ENCODE measurements around the gene SLC13A4.

SLC13A4 gene

GRCh38 chr7:135683609-135684008 lies 44.4 kb downstream of the SLC13A4 start:
- Histone ChIP-seq H3K9me3 (ENCODE audit: control insufficient read depth, low read length) (no peaks in the 10 kb centered on the region), H3K4me3 (ENCODE audit: low read depth, low read length) (no peak overlapping the region), H2AFZ (no peak overlapping the region), H3K27ac (no peak overlapping the region), H3K36me3 (ENCODE audit: control insufficient read depth, insufficient read depth, low read length) (no peaks in the 10 kb centered on the region), H3K27me3 (ENCODE audit: control insufficient read depth, insufficient read depth, low read length) (no peaks in the 10 kb centered on the region), H3K4me2 (ENCODE audit: low read length) (no peak overlapping the region), H3K9ac (no peak overlapping the region), H3K79me2 (no peaks in the 10 kb centered on the region), H3K4me1 (no peaks in the 10 kb centered on the region)
- TF ChIP-seq CTCF (IDR thresholded peaks at IDR 0.05) = no peak

GRCh38 chr7:135682191-135682590 lies 45.8 kb downstream of the SLC13A4 start:
- Histone ChIP-seq H3K79me2 (no peaks in the 10 kb centered on the region), H2AFZ (no peak overlapping the region), H3K4me3 (ENCODE audit: low read depth, low read length) (no peak overlapping the region), H3K27ac (no peak overlapping the region), H3K27me3 (ENCODE audit: control insufficient read depth, insufficient read depth, low read length) (no peaks in the 10 kb centered on the region), H3K9ac (no peak overlapping the region), H3K4me1 (no peaks in the 10 kb centered on the region), H3K4me2 (ENCODE audit: low read length) (no peak overlapping the region), H3K9me3 (ENCODE audit: control insufficient read depth, low read length) (no peaks in the 10 kb centered on the region), H3K36me3 (ENCODE audit: control insufficient read depth, insufficient read depth, low read length) (no peaks in the 10 kb centered on the region)
- no peak for TF ChIP-seq CTCF (IDR thresholded peaks at IDR 0.05)

GRCh38 chr7:135681762-135682161 lies 46.2 kb downstream of the SLC13A4 start:
- no peak overlapping the region for H3K9ac ChIP-seq
- no peaks in the 10 kb centered on the region for H3K9me3 ChIP-seq (ENCODE audit: control insufficient read depth, low read length)
- H3K4me2 ChIP-seq (ENCODE audit: low read length) = no peak overlapping the region
- H3K36me3 ChIP-seq (ENCODE audit: control insufficient read depth, insufficient read depth, low read length) = no peaks in the 10 kb centered on the region
- no peaks in the 10 kb centered on the region for H3K27me3 ChIP-seq (ENCODE audit: control insufficient read depth, insufficient read depth, low read length)
- no peak overlapping the region for H3K4me3 ChIP-seq (ENCODE audit: low read depth, low read length)
- H3K4me1 ChIP-seq = no peaks in the 10 kb centered on the region
- H3K27ac ChIP-seq = no peak overlapping the region
- no peak overlapping the region for H2AFZ ChIP-seq
- H3K79me2 ChIP-seq = no peaks in the 10 kb centered on the region
- TF ChIP-seq CTCF (IDR thresholded peaks at IDR 0.05) = no peak

- Histone ChIP-seq H3K27ac (no peak overlapping the region), H3K9ac (no peak overlapping the region), H3K27me3 (ENCODE audit: control insufficient read depth, insufficient read depth, low read length) (no peaks in the 10 kb centered on the region), H3K4me1 (no peaks in the 10 kb centered on the region), H3K4me2 (ENCODE audit: low read length) (no peak overlapping the region), H2AFZ (no peak overlapping the region), H3K4me3 (ENCODE audit: low read depth, low read length) (no peak overlapping the region), H3K79me2 (peaks cover 2% of the 10 kb centered on the region), H3K9me3 (ENCODE audit: control insufficient read depth, low read length) (no peaks in the 10 kb centered on the region), H3K36me3 (ENCODE audit: control insufficient read depth, insufficient read depth, low read length) (no peaks in the 10 kb centered on the region)
- no peak for TF ChIP-seq CTCF (IDR thresholded peaks at IDR 0.05)
Measured at GRCh38 chr7:135678612-135679575, 49.1 kb downstream of the SLC13A4 start.

- H3K9ac ChIP-seq = no peak overlapping the region
- no peak for TF ChIP-seq CTCF (IDR thresholded peaks at IDR 0.05)
- H3K79me2 ChIP-seq = peaks cover 14% of the 10 kb centered on the region
- H2AFZ ChIP-seq = no peak overlapping the region
- no peak overlapping the region for H3K4me3 ChIP-seq (ENCODE audit: low read depth, low read length)
- H3K4me1 ChIP-seq = no peaks in the 10 kb centered on the region
- no peak overlapping the region for H3K27ac ChIP-seq
- no peaks in the 10 kb centered on the region for H3K36me3 ChIP-seq (ENCODE audit: control insufficient read depth, insufficient read depth, low read length)
- H3K27me3 ChIP-seq (ENCODE audit: control insufficient read depth, insufficient read depth, low read length) = no peaks in the 10 kb centered on the region
- H3K4me2 ChIP-seq (ENCODE audit: low read length) = no peak overlapping the region
- H3K9me3 ChIP-seq (ENCODE audit: control insufficient read depth, low read length) = no peaks in the 10 kb centered on the region
Measured at GRCh38 chr7:135673360-135673706, 54.7 kb downstream of the SLC13A4 start.
